ENCODE measurements around the gene HOMER1.

The HOMER1 gene

GRCh38 chr5:79512471-79513307, 1.2 kb downstream of the HOMER1 start:
- H3K4me3 Mint-ChIP-seq, result peak overlapping the region; percentile 94
- peak overlapping the region; percentile 98 to 99 for H3K27ac Mint-ChIP-seq
- H3K36me3 Mint-ChIP-seq (ENCODE audit: insufficient read depth), result peaks cover 21% of the 10 kb centered on the region
- peaks cover 13 to 15% of the 10 kb centered on the region in 2 donors for H3K4me1 Mint-ChIP-seq (ENCODE audit: low read depth in 2 of 2)
- DNase-seq, result no peak
- ATAC-seq (replicated peaks), result no peak
- H3K27me3 Mint-ChIP-seq, result no peaks in the 10 kb centered on the region
- H3K9me3 Mint-ChIP-seq, result no peaks in the 10 kb centered on the region

GRCh38 chr5:79512049-79512448, 1.9 kb downstream of the HOMER1 start:
- DNase-seq, result no peak
- peaks cover 13 to 15% of the 10 kb centered on the region in 2 donors for H3K4me1 Mint-ChIP-seq (ENCODE audit: low read depth in 2 of 2)
- H3K36me3 Mint-ChIP-seq (ENCODE audit: insufficient read depth), result peaks cover 21% of the 10 kb centered on the region
- no peaks in the 10 kb centered on the region for H3K9me3 Mint-ChIP-seq
- no peak for ATAC-seq (replicated peaks)
- H3K27me3 Mint-ChIP-seq, result no peaks in the 10 kb centered on the region
- H3K27ac Mint-ChIP-seq, result no peak overlapping the region
- no peak overlapping the region for H3K4me3 Mint-ChIP-seq

- Mint-ChIP-seq H3K27me3 (no peaks in the 10 kb centered on the region), H3K4me3 (no peak overlapping the region), H3K27ac (no peak overlapping the region), H3K9me3 (no peaks in the 10 kb centered on the region), H3K36me3 (ENCODE audit: insufficient read depth) (peaks cover 21% of the 10 kb centered on the region), H3K4me1 (ENCODE audit: low read depth in 2 of 2) (peaks cover 13 to 15% of the 10 kb centered on the region in 2 donors)
- no peak for ATAC-seq (replicated peaks)
- no peak for DNase-seq
Measured at GRCh38 chr5:79510638-79511037, 3.3 kb downstream of the HOMER1 start.

GRCh38 chr5:79509244-79509885, 4.6 kb downstream of the HOMER1 start:
- Mint-ChIP-seq H3K4me3 (no peak overlapping the region), H3K9me3 (no peaks in the 10 kb centered on the region), H3K27me3 (no peaks in the 10 kb centered on the region), H3K36me3 (ENCODE audit: insufficient read depth) (peaks cover 16% of the 10 kb centered on the region), H3K4me1 (ENCODE audit: low read depth in 2 of 2) (peaks cover 8 to 10% of the 10 kb centered on the region in 2 donors), H3K27ac (no peak overlapping the region)
- DNase-seq (no peak), ATAC-seq (replicated peaks) (no peak)

- H3K4me1 Mint-ChIP-seq (ENCODE audit: low read depth in 2 of 2), result peaks cover 7 to 8% of the 10 kb centered on the region in 2 donors
- peaks cover 12% of the 10 kb centered on the region for H3K36me3 Mint-ChIP-seq (ENCODE audit: insufficient read depth)
- no peaks in the 10 kb centered on the region for H3K27me3 Mint-ChIP-seq
- H3K4me3 Mint-ChIP-seq, result no peak overlapping the region
- H3K27ac Mint-ChIP-seq, result no peak overlapping the region
- no peak for ATAC-seq (replicated peaks)
- H3K9me3 Mint-ChIP-seq, result no peaks in the 10 kb centered on the region
- no peak for DNase-seq
Measured at GRCh38 chr5:79508794-79509193, 5.1 kb downstream of the HOMER1 start.

GRCh38 chr5:79508354-79508753, 5.6 kb downstream of the HOMER1 start:
- DNase-seq, result no peak
- Mint-ChIP-seq H3K4me1 (ENCODE audit: low read depth in 2 of 2) (peaks cover 7 to 8% of the 10 kb centered on the region in 2 donors), H3K36me3 (ENCODE audit: insufficient read depth) (peaks cover 7% of the 10 kb centered on the region), H3K4me3 (no peak overlapping the region), H3K27ac (no peak overlapping the region), H3K9me3 (no peaks in the 10 kb centered on the region), H3K27me3 (no peaks in the 10 kb centered on the region)
- no peak for ATAC-seq (replicated peaks)

- Mint-ChIP-seq H3K36me3 (ENCODE audit: insufficient read depth) (peaks cover 3% of the 10 kb centered on the region), H3K9me3 (no peaks in the 10 kb centered on the region), H3K27me3 (no peaks in the 10 kb centered on the region), H3K27ac (no peak overlapping the region), H3K4me3 (no peak overlapping the region), H3K4me1 (ENCODE audit: low read depth in 2 of 2) (peaks cover 0 to under 1% of the 10 kb centered on the region in 2 donors)
- DNase-seq (no peak), ATAC-seq (replicated peaks) (no peak)
Measured at GRCh38 chr5:79507251-79508205, 6.4 kb downstream of the HOMER1 start.

- H3K36me3 Mint-ChIP-seq (ENCODE audit: insufficient read depth), result peaks cover 3% of the 10 kb centered on the region
- DNase-seq, result no peak
- no peak for ATAC-seq (replicated peaks)
- H3K4me3 Mint-ChIP-seq, result no peak overlapping the region
- H3K9me3 Mint-ChIP-seq, result no peaks in the 10 kb centered on the region
- H3K27ac Mint-ChIP-seq, result no peak overlapping the region
- no peaks in the 10 kb centered on the region for H3K4me1 Mint-ChIP-seq (ENCODE audit: low read depth in 2 of 2)
- H3K27me3 Mint-ChIP-seq, result no peaks in the 10 kb centered on the region
Measured at GRCh38 chr5:79505138-79505537, 8.8 kb downstream of the HOMER1 start.

- Mint-ChIP-seq H3K9me3 (no peaks in the 10 kb centered on the region), H3K27ac (no peak overlapping the region), H3K36me3 (ENCODE audit: insufficient read depth) (peaks cover 3% of the 10 kb centered on the region), H3K4me3 (no peak overlapping the region), H3K4me1 (ENCODE audit: low read depth in 2 of 2) (no peaks in the 10 kb centered on the region), H3K27me3 (no peaks in the 10 kb centered on the region)
- DNase-seq (no peak), ATAC-seq (replicated peaks) (no peak)
Measured at GRCh38 chr5:79503794-79504495, 10.0 kb downstream of the HOMER1 start.

GRCh38 chr5:79499640-79500273, 14.2 kb downstream of the HOMER1 start:
- Mint-ChIP-seq H3K9me3 (no peaks in the 10 kb centered on the region), H3K27ac (no peak overlapping the region), H3K4me3 (no peak overlapping the region), H3K27me3 (no peaks in the 10 kb centered on the region), H3K4me1 (ENCODE audit: low read depth in 2 of 2) (no peaks in the 10 kb centered on the region), H3K36me3 (ENCODE audit: insufficient read depth) (no peaks in the 10 kb centered on the region)
- DNase-seq, result no peak
- ATAC-seq (replicated peaks), result no peak

- DNase-seq (no peak), ATAC-seq (replicated peaks) (no peak)
- no peaks in the 10 kb centered on the region for H3K4me1 Mint-ChIP-seq (ENCODE audit: low read depth in 2 of 2)
- no peaks in the 10 kb centered on the region for H3K9me3 Mint-ChIP-seq
- H3K27me3 Mint-ChIP-seq, result peaks cover 7 to 12% of the 10 kb centered on the region in 2 donors
- no peak overlapping the region for H3K4me3 Mint-ChIP-seq
- no peaks in the 10 kb centered on the region for H3K36me3 Mint-ChIP-seq (ENCODE audit: insufficient read depth)
- H3K27ac Mint-ChIP-seq, result no peak overlapping the region
Measured at GRCh38 chr5:79495311-79495710, 18.6 kb downstream of the HOMER1 start.

- H3K36me3 Mint-ChIP-seq (ENCODE audit: insufficient read depth), result no peaks in the 10 kb centered on the region
- ATAC-seq (replicated peaks), result no peak
- no peak overlapping the region for H3K4me3 Mint-ChIP-seq
- H3K9me3 Mint-ChIP-seq, result no peaks in the 10 kb centered on the region
- H3K27ac Mint-ChIP-seq, result no peak overlapping the region
- H3K4me1 Mint-ChIP-seq (ENCODE audit: low read depth in 2 of 2), result no peaks in the 10 kb centered on the region
- DNase-seq, result no peak
- peaks cover 7 to 16% of the 10 kb centered on the region in 2 donors for H3K27me3 Mint-ChIP-seq
Measured at GRCh38 chr5:79493596-79494345, 20.2 kb downstream of the HOMER1 start.
